GM21717 (cell line): ENCODE data around the gene CPNE8.

Experiments used
- ATAC-seq: cut with Tn5 transposase; IDR thresholded peaks from one replicate; pipeline ENCODE4 v1.9.1; 2021; ENCODE audit warnings: mild to moderate bottlenecking, moderate library complexity; ENCODE audit not compliant: unreplicated experiment

Gene CPNE8

DNA sequence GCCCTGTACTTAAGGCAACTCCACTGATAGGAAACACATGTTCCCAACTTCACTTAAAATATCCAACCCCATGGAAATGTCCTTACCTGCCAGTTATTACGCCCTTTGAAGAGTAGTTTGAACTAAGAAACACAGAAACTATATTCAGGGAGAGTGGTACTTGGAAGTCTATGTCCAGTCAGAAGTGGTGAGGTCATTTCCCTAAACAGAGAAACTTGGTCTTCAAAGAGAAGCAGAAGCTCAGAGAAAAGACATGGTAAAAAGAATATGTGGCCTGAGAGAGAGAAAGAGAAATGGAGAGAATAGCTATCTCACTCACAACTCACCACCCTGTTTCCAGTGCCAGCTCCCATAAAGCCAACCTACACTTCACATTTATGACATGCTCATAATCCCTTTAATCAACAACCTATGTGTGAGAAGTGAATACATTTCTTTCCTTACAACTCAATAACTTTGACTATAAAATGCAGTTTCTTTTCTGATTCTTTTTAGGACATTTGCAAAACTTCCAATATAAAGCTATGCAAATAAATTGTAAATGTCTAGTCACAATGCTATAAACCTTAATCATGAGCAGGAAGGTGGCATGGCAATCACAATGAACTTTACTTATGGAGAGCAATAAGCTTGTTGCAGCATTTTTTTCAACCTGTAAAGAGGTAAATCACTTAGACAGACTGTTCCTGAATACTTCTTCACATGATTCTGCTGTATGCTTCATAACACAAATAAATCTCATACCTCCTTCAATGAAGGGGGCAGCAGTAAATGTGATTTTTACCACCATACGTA, 67.1 kb downstream of the CPNE8 start:
- ATAC-seq: no peak

DNA sequence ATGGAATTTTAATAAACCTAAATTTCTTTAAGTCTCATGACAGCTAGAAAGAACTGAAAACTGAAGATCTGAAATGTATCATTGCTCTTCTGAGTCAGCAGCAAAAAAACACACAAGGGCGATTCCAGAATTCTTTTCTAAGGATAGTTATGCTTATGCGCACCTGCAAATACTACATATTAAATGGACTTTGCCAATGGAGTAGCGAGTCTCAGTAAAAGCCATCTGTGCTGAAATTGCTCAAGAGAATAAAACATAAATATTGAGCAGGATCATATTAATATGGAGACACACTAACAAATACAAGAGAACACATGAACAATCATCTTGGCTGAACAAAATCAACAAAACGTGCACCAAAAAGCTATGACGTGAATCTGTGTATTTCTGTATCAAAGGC, 73.7 kb downstream of the CPNE8 start:
- no peak for ATAC-seq

DNA sequence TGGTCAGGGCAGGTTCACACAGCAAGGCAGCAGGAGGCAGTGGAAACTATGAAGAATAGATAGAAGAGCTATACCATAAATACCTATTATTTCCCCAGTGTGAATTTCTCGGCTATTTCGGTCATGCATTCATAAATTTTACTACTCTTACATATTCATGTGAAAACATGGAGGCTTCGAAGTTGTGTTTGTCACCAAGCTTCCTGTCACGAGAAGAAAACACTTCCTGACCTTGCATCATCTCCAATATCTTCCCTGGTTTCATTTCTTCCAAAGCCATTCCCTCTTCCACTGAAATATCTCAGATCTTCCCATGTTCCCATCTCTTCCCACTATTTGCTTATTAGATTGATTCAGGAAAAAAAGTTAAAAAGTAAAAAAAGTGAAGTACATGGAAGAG, 80.4 kb downstream of the CPNE8 start:
- ATAC-seq: no peak

DNA sequence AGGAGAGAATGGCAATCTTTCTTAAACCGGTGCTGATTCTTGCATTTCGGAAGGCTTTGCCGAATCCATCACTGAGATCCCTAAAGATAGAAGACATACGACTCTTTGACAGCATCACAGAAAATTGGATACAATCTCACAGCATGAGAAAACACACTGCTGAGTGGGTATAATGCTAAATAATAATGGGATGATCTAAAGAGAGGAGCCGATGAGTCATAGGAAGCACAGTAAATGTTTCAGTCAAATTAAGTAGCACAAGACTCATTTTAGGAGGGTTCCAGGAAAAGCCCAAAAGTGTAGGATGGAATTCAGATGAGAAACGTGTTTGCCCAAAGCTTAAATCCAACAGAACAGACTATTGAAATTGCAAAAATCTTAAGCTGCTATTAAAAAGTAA, 81.7 kb downstream of the CPNE8 start:
- no peak for ATAC-seq

DNA sequence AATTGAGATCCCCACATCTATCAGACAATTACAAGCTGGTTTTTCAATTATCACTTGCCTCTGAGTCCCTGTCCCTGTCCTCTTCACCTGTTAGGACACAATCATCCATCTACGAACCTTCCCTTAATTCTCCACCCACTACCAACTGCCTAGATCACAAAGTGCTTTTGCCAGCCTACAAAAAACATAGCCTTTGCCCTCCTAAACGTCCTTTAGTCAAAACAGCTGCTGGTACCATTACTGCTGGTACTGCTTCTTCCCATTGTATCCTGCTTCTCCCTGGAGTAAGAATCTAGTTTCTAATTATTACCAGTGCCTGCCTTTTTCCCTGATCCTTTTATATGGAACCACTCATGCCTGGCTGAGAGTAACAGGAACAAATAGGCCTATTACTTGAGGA, 82.1 kb downstream of the CPNE8 start:
- no peak for ATAC-seq

DNA sequence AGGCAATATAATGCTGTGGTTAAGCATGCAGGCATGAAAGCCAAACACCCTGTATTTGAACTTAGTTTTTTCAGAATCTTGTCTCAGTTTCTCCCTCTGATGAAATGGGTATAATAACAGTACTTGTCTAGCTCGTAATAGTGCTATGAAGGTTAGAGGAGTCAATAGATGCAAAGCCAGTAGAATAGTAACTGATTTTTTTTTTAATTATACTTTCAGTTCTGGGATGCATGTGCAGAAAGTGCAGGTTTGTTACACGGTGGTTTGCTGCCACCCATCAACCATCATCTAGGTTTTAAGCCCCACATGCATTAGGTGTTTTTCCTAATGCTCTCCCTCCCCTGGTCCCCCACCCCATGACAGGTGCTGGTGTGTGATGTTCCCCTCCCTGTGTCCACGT, 87.4 kb downstream of the CPNE8 start:
- no peak for ATAC-seq

DNA sequence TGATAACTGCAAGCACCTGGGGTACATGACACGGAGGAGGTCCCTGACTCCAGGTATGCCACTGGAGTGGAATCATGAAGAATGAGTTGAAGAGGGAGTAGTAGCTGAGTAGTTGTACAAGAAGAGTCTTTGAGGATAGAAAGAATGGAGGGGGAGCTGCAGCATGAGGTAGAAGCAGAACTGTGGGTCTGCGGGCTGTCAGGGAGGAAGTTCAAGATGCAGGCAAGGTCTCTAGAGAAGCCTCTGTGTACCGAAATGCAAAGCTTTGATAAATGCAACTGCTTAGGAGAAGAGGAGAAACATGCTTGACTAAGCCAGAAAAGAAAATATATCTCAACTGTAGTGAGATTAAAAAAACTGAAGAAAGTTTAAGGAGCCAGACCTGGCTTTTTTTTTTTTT, 91.5 kb downstream of the CPNE8 start:
- ATAC-seq: no peak

DNA sequence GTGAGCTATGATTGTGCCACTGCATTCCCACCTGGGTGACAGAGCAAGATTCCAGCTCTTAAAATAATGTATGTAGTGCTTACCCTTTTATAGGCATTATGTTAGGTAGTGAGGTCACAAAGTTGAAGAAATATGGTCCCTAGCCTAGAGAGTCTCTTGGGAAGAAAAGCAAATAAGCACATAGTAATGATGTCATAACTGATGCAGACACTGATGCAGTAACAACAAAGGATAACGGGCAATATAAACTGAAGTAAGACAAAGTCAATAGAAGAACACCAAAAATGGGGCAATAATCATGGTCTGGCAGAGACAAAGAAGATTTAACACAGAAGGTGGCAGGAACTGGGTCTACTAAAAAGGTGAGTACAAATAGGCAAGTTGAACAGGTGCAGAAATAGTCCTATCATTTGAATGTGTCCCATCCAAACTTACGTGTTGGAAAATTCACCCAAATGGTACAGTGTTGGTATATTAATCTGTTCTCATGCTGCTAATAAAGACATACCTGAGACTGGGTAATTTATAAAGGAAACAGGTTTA, 93.5 kb downstream of the CPNE8 start:
- ATAC-seq: no peak

DNA sequence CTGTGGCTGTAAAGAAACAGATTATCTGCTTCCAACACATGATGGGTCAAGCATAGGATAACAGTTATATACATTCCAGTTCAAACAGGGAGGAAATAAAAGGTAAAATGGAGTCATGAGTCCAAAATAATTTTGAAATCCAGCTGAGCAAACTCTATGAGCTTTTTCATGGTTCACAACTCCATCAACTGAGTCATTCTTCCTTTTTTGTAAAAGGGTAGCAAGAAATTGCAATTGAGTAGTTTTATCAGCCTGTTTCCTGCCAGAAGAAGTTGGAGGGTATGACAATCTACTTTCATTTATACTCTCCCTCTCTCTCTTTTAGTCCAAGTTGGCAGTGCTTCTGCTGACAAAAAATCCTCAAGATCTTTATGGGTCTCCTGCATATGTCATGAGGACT, 95.6 kb downstream of the CPNE8 start:
- no peak for ATAC-seq

DNA sequence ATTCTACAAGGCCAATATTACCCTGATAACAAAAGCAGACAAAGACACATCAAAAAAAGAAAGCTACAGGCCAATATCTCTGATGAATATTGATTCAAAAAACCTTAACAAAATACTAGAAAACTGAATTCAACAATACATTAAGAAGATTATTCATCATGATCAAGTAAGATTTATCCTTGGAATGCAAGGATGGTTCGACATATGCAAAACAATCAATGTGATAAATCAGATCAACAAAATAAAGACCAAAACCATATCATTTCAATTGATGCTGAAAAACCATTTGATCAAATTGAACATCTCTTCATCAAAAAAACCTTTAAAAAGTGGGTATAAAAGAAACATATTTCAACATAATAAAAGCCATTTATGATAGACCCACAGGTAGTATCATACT, 117.3 kb downstream of the CPNE8 start:
- ATAC-seq: no peak

DNA sequence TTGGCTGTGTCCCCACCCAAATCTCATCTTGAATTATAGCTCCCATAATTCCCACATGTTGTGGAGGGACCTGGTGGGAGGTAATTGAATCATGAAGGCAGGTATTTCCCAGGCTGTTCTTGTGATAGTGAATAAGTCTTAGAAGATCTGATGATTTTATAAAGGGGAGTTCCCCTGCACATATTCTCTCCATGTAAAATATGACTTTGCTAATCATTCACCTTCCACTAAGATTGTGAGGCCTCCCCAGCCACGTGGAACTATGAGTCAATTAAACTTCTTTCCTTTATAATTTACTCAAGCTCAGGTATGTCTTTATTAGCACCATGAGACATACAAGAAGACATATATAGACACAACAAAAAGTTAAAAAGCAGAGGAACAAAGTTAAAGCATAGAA, 120.0 kb downstream of the CPNE8 start:
- ATAC-seq: no peak

DNA sequence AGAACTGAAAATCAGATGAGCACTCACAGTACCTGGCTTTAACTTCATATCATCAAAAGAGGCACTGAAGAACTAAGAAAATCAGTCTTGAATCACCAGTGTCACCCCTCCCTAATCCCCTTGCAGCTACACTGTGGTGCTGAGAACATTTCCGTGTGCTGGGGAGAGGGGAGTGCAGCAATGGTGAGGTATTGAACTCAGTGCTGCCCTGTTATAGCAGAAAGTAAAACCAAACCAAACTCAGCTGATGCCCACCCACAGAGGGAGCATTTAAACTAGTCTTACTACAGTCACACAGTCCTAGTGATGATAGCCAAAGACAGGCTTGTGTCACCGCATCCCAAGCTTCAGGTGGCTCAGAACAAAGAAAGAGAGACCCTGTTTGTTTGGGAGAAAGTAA, 122.1 kb downstream of the CPNE8 start:
- no peak for ATAC-seq

DNA sequence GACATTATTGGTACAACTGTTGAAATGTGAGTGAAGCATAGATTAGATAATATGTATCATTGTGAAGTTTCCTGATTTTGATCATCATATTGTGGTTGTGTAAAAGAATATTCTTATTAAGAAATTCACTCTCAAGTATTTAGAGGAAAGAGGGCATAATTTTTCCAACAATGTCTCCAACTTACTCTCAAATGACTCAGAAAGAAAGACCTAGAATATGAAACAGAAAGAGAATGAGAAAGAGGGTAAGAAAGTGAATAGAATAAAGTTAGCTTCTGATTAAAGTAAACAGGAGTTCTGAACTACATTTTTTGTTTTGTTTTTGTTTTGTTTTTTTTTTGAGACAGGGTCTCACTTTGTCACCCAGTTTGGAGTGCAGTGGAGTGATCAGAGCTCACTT, 123.0 kb downstream of the CPNE8 start:
- ATAC-seq: peak; percentile 54

DNA sequence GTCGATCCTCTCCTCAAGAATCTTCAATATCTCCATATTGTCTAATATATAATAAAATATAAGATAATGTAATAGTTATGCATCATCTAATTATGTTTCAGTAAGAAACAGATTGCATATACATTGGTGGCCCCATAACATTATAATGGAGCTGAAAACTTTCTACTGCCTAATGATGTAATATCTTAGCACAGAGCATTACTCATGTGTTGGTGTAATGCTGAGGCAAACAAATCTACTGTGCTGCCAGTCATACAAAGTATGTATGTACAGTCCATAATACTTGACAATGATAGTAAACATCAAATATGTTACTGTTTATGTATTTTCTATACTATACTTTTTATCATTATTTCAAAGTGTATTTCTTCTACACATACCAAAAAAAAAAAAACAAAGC, 128.7 kb downstream of the CPNE8 start:
- no peak for ATAC-seq

DNA sequence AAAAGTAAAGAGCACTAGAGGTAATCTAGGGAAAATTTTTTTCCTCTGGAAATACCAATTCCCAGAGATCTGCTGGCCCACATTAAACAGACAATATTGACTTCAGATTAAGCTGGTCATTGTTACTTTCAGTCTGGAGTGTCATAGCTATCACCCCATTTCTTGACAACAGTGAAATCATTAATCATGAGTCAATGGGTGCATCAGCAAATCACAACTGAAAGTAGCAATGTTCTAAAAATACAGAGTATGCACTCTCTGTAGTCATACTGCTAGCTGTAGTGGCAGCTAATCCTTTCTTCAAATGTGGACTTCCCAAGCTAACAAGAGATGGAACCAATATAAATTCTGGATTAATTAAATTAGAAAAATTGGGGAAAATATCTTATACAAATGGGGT, 129.9 kb downstream of the CPNE8 start:
- ATAC-seq: peak; percentile 90

DNA sequence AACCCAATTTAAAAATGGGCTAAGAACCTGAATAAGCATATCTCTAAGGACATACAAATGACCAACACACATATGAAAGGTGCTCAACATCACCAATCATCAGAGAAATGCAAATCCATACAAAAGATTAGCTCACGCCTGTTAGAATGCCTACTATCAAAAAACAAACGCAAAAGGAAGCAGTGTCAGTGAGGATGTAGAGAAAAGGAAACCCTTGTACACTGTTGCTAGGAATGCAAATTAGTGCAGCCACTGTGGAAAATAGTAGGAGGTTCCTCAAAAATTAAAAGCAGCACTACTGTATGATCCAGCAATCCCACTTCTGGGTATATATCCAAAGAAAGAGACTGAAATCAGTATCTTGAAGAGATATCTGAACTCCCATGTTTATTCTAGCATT, 133.0 kb downstream of the CPNE8 start:
- ATAC-seq: no peak

DNA sequence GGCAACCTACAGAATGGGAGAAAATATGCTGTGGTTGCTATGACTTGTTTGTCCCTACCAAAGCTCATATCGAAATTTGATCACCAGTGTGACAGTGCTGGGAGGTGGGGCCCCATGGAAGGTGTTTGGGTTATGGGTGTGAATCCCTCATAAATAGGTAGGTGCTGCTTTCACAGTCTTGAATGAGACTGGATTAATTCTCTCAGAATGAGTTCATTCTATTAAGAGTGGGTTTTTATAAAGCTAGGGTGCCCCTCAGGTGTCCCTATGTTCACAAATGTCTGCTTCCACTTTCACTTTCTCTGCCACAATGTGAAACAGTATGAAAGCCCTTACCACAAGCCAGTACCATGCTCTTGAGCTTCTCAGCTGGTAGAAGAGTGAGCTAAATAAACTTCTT, 133.5 kb downstream of the CPNE8 start:
- peak; percentile 80 for ATAC-seq

DNA sequence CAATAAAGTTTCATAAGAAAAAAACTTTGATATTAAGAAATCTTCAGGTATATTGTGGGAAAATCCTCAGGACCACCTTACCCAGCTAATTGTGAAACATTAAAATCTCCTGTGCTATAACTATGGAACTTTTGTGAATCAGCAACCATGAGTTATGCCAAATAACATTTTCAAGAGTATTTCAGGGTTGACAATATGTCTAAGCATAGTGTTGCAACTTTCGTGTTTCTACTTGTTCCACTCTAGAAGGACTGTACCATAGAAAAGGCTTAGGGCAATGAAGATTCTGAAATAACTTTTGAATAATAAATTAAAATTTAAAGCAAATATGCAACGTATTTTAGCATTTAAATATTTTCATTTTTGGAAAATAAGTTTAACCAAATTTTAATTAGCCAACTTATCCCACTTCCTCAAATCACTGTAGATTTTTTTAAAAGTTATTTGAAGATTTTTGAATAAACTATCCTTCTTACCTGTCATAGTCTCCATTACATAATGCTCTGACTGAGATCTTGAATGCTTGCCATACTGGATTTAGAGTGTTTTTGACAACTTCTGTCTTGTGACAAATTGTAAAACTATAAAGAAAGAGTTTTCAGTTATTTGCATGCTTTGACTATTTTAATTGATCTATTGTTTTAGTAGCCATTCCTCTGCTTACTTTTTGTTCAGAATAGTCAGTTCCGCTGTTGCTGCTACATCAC, 143.6 kb downstream of the CPNE8 start:
- no peak for ATAC-seq

DNA sequence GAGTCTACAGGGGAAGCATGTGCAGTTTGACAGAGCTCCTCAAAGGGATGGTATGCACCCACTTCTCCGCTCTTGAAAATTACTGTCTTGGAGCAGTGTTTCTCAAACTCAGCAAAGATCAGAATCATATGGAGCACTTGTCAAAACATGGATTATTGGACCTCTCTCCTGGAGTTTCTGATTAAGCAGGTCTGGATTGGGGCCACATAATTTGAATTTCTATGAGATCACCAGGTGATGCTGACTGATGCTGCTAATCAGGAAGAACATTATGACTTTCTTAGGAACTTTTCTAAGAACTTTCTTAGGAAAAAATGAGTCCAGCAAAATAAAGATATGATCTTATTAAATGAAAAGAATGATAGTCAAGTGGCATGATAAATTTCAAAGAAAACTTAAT, 144.3 kb downstream of the CPNE8 start:
- no peak for ATAC-seq

DNA sequence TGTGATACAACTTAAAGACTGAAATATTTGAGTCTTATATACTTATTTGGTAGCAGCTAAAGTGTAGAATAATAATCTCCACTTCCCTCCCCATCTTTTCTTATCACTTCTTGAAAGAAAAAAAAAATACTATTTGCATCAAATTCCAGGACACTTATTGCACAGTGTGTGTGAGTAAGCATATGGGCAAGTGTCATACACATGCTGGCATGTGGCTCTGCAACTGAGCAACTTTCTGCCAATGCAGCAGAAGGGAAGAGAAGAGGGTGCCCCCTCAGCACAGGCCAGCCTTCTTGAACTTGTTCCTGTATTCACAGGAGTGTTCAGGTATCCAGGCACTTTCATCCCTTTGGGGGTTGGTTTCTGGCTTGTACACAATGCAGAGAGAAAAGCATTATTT, 145.8 kb downstream of the CPNE8 start:
- ATAC-seq: no peak

DNA sequence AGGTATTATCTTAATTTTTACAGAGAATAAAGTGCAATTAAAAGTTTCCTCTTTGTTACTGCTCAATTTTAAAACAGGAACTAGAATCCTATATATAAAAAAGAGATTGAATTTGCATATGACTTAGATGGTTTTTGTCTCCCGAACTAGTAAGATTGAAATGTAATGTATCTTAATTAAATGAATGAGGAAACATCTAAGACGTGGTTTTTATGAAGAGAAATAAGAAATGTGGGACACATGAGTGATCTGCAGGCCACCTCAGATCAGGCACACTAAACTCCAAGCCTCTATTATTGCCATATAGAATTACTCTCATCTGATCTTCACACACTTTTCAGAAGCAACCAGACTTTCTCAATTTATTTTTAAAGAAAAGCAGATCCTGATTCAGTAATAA, 158.6 kb downstream of the CPNE8 start:
- ATAC-seq: no peak

DNA sequence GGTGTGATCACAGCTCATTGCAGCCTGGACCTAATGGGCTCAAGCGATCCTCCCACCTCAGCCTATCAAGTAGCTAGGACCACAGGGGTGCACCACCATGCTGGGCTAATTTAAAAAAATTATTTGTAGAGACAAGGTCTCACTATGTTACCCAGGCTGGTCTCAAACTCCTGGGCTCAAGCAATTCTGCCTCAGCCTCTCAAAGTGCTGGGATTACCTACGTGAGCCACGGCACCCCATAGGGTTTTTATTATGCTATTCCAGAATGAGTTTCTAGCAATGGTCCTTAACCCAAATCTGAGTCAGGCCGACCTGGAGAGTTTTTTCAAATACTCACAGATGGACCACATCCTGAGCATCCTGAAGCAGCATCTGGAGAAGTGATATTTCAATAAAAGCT, 159.8 kb downstream of the CPNE8 start:
- no peak for ATAC-seq
